Measurements from ENCODE around the gene TFF3. TPM values are rescaled to one million over a fixed set of nuclear protein-coding genes. Genes with fewer than 3 reads are reported as not detected.

Gene TFF3
- total RNA-seq, 1 donor from 2014 or later = 46.1 TPM

Other genes with a start within 250 kb of the TFF3 start
- 0.68 TPM in 1 of 2 replicates, not detected in the other for gene UMODL1, start 244.1 kb downstream of the TFF3 start, total RNA-seq
- 16.5 TPM in 2 replicates for gene ABCG1, start 96.3 kb downstream of the TFF3 start, total RNA-seq
- not detected in 2 replicates for gene TFF2, start 35.6 kb upstream of the TFF3 start, total RNA-seq
- not detected in 2 replicates for gene TFF1, start 51.1 kb upstream of the TFF3 start, total RNA-seq
- gene TMPRSS3, start 80.6 kb upstream of the TFF3 start, total RNA-seq = not detected in 2 replicates
- not detected in 2 replicates for gene UBASH3A, start 88.5 kb upstream of the TFF3 start, total RNA-seq
- 0.19 and 0.34 TPM in 2 replicates for gene RSPH1, start 180.8 kb upstream of the TFF3 start, total RNA-seq
- 13.2 and 13.5 TPM in 2 replicates for gene SLC37A1, start 198.4 kb upstream of the TFF3 start, total RNA-seq